ENCODE data around the gene RANBP9. TPM values are rescaled to one million over a fixed set of nuclear protein-coding genes. Genes with fewer than 3 reads are reported as not detected.

Gene RANBP9
- polyA plus RNA-seq, 3 donors: 1.8 to 26.1 (median 2.0) TPM

GRCh38 chr6:13673825-13674444 lies 37.7 kb downstream of the RANBP9 start:
- Histone ChIP-seq H3K27ac (ENCODE audit: low read depth in 1 of 2, low read length in 2 of 2) (no peak overlapping the region), H3K4me3 (replicated peaks in 1 of 3; ENCODE audit: low read depth in 2 of 3, low read length in 3 of 3) (no peak overlapping the region), H3K9me3 (replicated peaks in 1 of 2; ENCODE audit: control insufficient read depth in 1 of 2, insufficient read depth in 1 of 2, low read length in 2 of 2) (peaks cover 0 to 4% of the 10 kb centered on the region in 2 donors), H3K36me3 (replicated peaks in 1 of 2; ENCODE audit: control insufficient read depth in 1 of 2, insufficient read depth in 2 of 2, low read length in 2 of 2) (peaks cover 0 to 6% of the 10 kb centered on the region in 2 donors), H3K79me2 (ENCODE audit: insufficient read depth, low read length) (peaks cover 99% of the 10 kb centered on the region), H3K4me2 (replicated peaks; ENCODE audit: extremely low read depth, low read length, poor library complexity, severe bottlenecking) (no peak overlapping the region), H3K9ac (ENCODE audit: insufficient read depth, low read length, poor library complexity, severe bottlenecking) (no peak overlapping the region), H4K20me1 (ENCODE audit: insufficient read depth, low read length) (peaks cover 89% of the 10 kb centered on the region), H3K4me1 (ENCODE audit: control insufficient read depth in 1 of 2, insufficient read depth in 2 of 2, low read length in 2 of 2) (peaks cover 6 to 10% of the 10 kb centered on the region in 2 donors), H2AFZ (ENCODE audit: insufficient read depth, low read depth, low read length, poor library complexity, severe bottlenecking) (no peak overlapping the region), H3K27me3 (ENCODE audit: control insufficient read depth in 2 of 2, insufficient read depth in 2 of 2, low read length in 2 of 2) (no peaks in the 10 kb centered on the region)
- no peak for TF ChIP-seq CTCF (IDR thresholded peaks at IDR 0.05)
- Mint-ChIP-seq H3K27ac (peak overlapping the region in 3 of 7 donors; percentile 6 to 58 (median 12)), H3K27me3 (ENCODE audit: low read depth in 3 of 3) (peaks cover 0 to 2% (median 0%) of the 10 kb centered on the region in 3 donors), H3K4me3 (no peak overlapping the region), H3K36me3 (peaks cover 10 to 15% of the 10 kb centered on the region in 2 donors), H3K4me1 (peaks cover 39% of the 10 kb centered on the region), H3K9me3 (peaks cover 3 to 11% (median 7%) of the 10 kb centered on the region in 7 donors)
- DNase-seq: no peak
- no CpG with 5 or more reads among the region's 3 CpGs for WGBS (ENCODE audit: insufficient coverage)
- intact Hi-C loops (cut with micrococcal nuclease): no loop called here

GRCh38 chr6:13673368-13673767 lies 38.3 kb downstream of the RANBP9 start:
- Mint-ChIP-seq H3K27ac (peak overlapping the region in 2 of 7 donors; percentile 27 to 43), H3K9me3 (peaks cover 3 to 9% (median 7%) of the 10 kb centered on the region in 7 donors), H3K4me1 (peaks cover 45% of the 10 kb centered on the region), H3K27me3 (ENCODE audit: low read depth in 3 of 3) (peaks cover 0 to 2% (median 0%) of the 10 kb centered on the region in 3 donors), H3K4me3 (no peak overlapping the region), H3K36me3 (peaks cover 10 to 11% of the 10 kb centered on the region in 2 donors)
- intact Hi-C loops (cut with micrococcal nuclease): no loop called here
- Histone ChIP-seq H3K36me3 (replicated peaks in 1 of 2; ENCODE audit: control insufficient read depth in 1 of 2, insufficient read depth in 2 of 2, low read length in 2 of 2) (peaks cover 0 to under 1% of the 10 kb centered on the region in 2 donors), H3K79me2 (ENCODE audit: insufficient read depth, low read length) (peaks cover 99% of the 10 kb centered on the region), H3K9me3 (replicated peaks in 1 of 2; ENCODE audit: control insufficient read depth in 1 of 2, insufficient read depth in 1 of 2, low read length in 2 of 2) (peaks cover 0 to 4% of the 10 kb centered on the region in 2 donors), H4K20me1 (ENCODE audit: insufficient read depth, low read length) (peaks cover 89% of the 10 kb centered on the region), H3K4me1 (ENCODE audit: control insufficient read depth in 1 of 2, insufficient read depth in 2 of 2, low read length in 2 of 2) (peaks cover 9 to 15% of the 10 kb centered on the region in 2 donors), H3K4me2 (replicated peaks; ENCODE audit: extremely low read depth, low read length, poor library complexity, severe bottlenecking) (no peak overlapping the region), H3K4me3 (replicated peaks in 1 of 3; ENCODE audit: low read depth in 2 of 3, low read length in 3 of 3) (no peak overlapping the region), H3K27me3 (ENCODE audit: control insufficient read depth in 2 of 2, insufficient read depth in 2 of 2, low read length in 2 of 2) (no peaks in the 10 kb centered on the region), H2AFZ (ENCODE audit: insufficient read depth, low read depth, low read length, poor library complexity, severe bottlenecking) (no peak overlapping the region), H3K9ac (ENCODE audit: insufficient read depth, low read length, poor library complexity, severe bottlenecking) (no peak overlapping the region), H3K27ac (ENCODE audit: low read depth in 1 of 2, low read length in 2 of 2) (no peak overlapping the region)
- no peak for TF ChIP-seq CTCF (IDR thresholded peaks at IDR 0.05)
- WGBS (ENCODE audit: insufficient coverage): no CpG with 5 or more reads among the region's 1 CpG
- no peak for DNase-seq

Data from CD14-positive monocyte (primary cell).